K562 treated with DMSO at 1 percent for 24 hours (cell line): ENCODE data around the gene NBPF9. TPM values are rescaled to one million over a fixed set of nuclear protein-coding genes. Genes with fewer than 3 reads are reported as not detected.

Experiments used
- total RNA-seq: library from RNA; unstranded; fragments of 300-600 nt; gene quantifications from 2 replicates; pipeline ENCODE4 v1.2.3, GENCODE V29; 2022; ENCODE audit warnings: low read depth; ENCODE audit not compliant: insufficient read depth

The NBPF9 gene, protein sequence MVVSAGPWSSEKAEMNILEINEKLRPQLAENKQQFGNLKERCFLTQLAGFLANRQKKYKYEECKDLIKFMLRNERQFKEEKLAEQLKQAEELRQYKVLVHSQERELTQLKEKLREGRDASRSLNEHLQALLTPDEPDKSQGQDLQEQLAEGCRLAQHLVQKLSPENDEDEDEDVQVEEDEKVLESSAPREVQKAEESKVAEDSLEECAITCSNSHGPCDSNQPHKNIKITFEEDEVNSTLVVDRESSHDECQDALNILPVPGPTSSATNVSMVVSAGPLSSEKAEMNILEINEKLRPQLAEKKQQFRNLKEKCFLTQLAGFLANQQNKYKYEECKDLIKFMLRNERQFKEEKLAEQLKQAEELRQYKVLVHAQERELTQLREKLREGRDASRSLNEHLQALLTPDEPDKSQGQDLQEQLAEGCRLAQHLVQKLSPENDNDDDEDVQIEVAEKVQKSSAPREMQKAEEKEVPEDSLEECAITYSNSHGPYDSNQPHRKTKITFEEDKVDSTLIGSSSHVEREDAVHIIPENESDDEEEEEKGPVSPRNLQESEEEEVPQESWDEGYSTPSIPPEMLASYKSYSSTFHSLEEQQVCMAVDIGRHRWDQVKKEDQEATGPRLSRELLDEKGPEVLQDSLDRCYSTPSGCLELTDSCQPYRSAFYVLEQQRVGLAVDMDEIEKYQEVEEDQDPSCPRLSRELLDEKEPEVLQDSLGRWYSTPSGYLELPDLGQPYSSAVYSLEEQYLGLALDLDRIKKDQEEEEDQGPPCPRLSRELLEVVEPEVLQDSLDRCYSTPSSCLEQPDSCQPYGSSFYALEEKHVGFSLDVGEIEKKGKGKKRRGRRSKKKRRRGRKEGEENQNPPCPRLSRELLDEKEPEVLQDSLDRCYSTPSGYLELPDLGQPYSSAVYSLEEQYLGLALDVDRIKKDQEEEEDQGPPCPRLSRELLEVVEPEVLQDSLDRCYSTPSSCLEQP (N-terminal part only)
- 7.5 and 9.3 TPM in 2 replicates for total RNA-seq

DNA sequence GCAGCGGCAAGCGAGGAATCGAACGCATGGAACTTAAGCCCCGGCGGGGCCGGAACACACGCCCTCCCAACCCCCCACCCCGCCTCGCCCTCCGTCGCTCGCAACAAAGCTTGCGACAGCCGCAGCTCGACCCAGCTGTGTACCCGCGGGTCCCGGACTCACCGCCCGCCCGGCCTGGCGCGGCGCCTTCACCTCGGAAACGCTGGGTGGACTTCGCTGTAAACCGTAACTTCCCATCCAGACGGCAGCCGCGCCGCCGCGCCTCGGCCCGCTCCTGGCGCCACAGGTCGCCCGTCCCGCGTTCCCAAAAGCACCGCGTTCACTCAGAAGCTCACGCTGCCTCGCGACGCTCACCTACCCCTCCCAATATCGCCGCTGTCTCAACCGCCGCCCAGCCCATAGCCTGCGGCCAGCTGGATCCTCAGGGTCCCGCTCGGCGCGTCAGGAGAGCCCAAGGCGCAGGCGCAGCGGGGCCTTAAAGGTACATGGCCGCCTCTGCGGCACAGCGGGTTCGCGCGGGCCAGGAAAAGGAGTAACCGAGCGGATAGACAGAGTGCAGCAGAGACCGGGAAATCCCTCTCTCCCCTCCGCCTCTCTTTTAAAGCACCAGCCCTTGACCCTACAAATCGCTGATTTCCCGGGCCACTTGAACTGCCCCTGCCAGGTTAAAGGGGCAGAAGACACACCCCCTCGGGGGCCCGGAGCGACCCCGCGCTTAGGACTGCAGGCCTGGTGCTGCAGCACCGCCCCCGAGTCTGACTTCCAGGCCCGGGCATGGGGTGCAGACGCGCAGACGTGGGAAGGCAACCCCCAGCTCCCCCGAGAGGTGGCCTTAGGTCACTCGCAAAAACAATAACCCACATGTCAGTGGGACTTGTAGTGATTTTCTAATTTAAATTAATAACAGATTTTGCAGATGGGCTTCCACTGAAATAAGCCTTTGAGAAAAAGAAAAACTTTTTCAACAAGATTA, at the start of gene NBPF9:
NBPF9 (minus strand) TSS at position 443 of the 973 bp plus-strand sequence. CDS start 21,412 bp downstream, outside the sequence.

